HL-60 (cell line): ENCODE data around the gene COL4A4.

ENCODE experiments used
- DNase-seq, 2 experiments: peaks; one replicate each; pipeline ENCODE4 v3.0.0-alpha.2; 2010 to 2020; ENCODE audit warnings: low read depth in 1 of 2, low spot score in 1 of 2
- H3K27ac ChIP-seq: fragments of 250-450 bp; sonication (Bioruptor Pico); replicated peaks from 2 replicates; pipeline ENCODE4 v1.5.1; 2020; ENCODE audit warnings: mild to moderate bottlenecking, moderate library complexity
- H3K27me3 ChIP-seq: fragments of 250-450 bp; sonication (Bioruptor Pico); 2 replicates; pipeline ENCODE4 v1.5.1; 2021; ENCODE audit warnings: mild to moderate bottlenecking, moderate library complexity; ENCODE audit not compliant: insufficient read depth, poor library complexity, severe bottlenecking
- H3K4me3 ChIP-seq: replicated peaks from 2 replicates; pipeline ENCODE4 v1.5.1; 2011; ENCODE audit warnings: mild to moderate bottlenecking, control low read depth, low read length; ENCODE audit not compliant: insufficient read depth
- CTCF ChIP-seq: IDR thresholded peaks from one replicate; pipeline ENCODE4 v1.5.1; 2011; ENCODE audit warnings: low read length, control low read depth, inconsistent platforms; ENCODE audit not compliant: insufficient read depth
- GABPA ChIP-seq: IDR thresholded peaks from 2 replicates; pipeline ENCODE4 v1.6.1; 2012; ENCODE audit warnings: low read depth
- POLR2AphosphoS5 ChIP-seq: IDR thresholded peaks from 2 replicates; pipeline ENCODE4 v1.6.1; 2012; ENCODE audit warnings: low read depth
- REST ChIP-seq: IDR thresholded peaks from 2 replicates; pipeline ENCODE4 v1.6.1; 2012; ENCODE audit warnings: low read depth; ENCODE audit not compliant: insufficient replicate concordance
- SPI1 ChIP-seq: IDR thresholded peaks from 2 replicates; pipeline ENCODE4 v1.6.1; 2012; ENCODE audit warnings: low read depth, mild to moderate bottlenecking, borderline replicate concordance

Gene COL4A4

GRCh38 chr2:227160164-227160563 lies 3.8 kb downstream of the COL4A4 start:
- Histone ChIP-seq H3K27ac (no peak overlapping the region), H3K27me3 (peaks cover 27% of the 10 kb centered on the region), H3K4me3 (no peak overlapping the region)
- TF ChIP-seq REST (no peak), GABPA (no peak), SPI1 (no peak), POLR2AphosphoS5 (no peak), CTCF (no peak)
- DNase-seq = no peak

GRCh38 chr2:227154986-227155774 lies 8.8 kb downstream of the COL4A4 start:
- no peak for DNase-seq
- H3K27me3 ChIP-seq = peaks cover 5% of the 10 kb centered on the region
- H3K27ac ChIP-seq = no peak overlapping the region
- H3K4me3 ChIP-seq = no peak overlapping the region
- no peak for TF ChIP-seq POLR2AphosphoS5
- no peak for TF ChIP-seq REST
- TF ChIP-seq GABPA = no peak
- no peak for TF ChIP-seq SPI1

GRCh38 chr2:227153758-227154486 lies 10.1 kb downstream of the COL4A4 start:
- no peak for TF ChIP-seq POLR2AphosphoS5
- no peak for TF ChIP-seq REST
- no peak for TF ChIP-seq SPI1
- TF ChIP-seq GABPA = no peak
- no peak for TF ChIP-seq CTCF
- DNase-seq = no peak
- no peak overlapping the region for H3K27ac ChIP-seq
- peaks cover 5% of the 10 kb centered on the region for H3K27me3 ChIP-seq
- no peak overlapping the region for H3K4me3 ChIP-seq
